Keratinocyte (primary cell): ENCODE data around the gene COG3. TPM values are rescaled to one million over a fixed set of nuclear protein-coding genes. Genes with fewer than 3 reads are reported as not detected.

ENCODE experiments used
- DNase-seq: peaks from one replicate; pipeline ENCODE4 v3.0.0-alpha.2; 2011; ENCODE audit warnings: low read depth, missing footprints, low spot score
- FAIRE-seq: peaks from 2 replicates; lab custom pipeline; 2011; peaks lifted over from hg19 to GRCh38; lab: Jason Lieb, UNC
- H2AFZ ChIP-seq: 2 replicates; pipeline ENCODE4 v1.6.0; 2012; ENCODE audit warnings: low read length, control low read depth, inconsistent platforms; ENCODE audit not compliant: control insufficient read depth
- H3K27ac ChIP-seq: 2 replicates; pipeline ENCODE4 v1.5.1; 2011; ENCODE audit warnings: low read length; ENCODE audit not compliant: control insufficient read depth, insufficient read depth
- H3K27me3 ChIP-seq: 3 replicates; pipeline ENCODE4 v1.6.0; 2011; ENCODE audit warnings: low read length; ENCODE audit not compliant: control insufficient read depth, insufficient read depth; ENCODE audit errors: extremely low read depth
- H3K36me3 ChIP-seq, 2 experiments: 2 replicates in 1 of 2; 3 replicates in 1 of 2; pipeline ENCODE4 v1.5.1; 2011; ENCODE audit warnings: low read length in 2 of 2, mild to moderate bottlenecking in 1 of 2; ENCODE audit not compliant: control insufficient read depth in 2 of 2, insufficient read depth in 2 of 2; ENCODE audit errors: extremely low read depth in 1 of 2
- H3K4me1 ChIP-seq: 3 replicates; pipeline ENCODE4 v1.5.1; 2011; ENCODE audit warnings: low read length; ENCODE audit not compliant: control insufficient read depth, insufficient read depth; ENCODE audit errors: extremely low read depth
- H3K4me2 ChIP-seq: 3 replicates; pipeline ENCODE4 v1.6.0; 2011; ENCODE audit warnings: low read depth, low read length; ENCODE audit not compliant: control insufficient read depth, insufficient read depth; ENCODE audit errors: extremely low read depth
- H3K4me3 ChIP-seq, 3 experiments: fragments of 200-600 bp in 1 of 3; sonication (generic) in 1 of 3; 2 replicates in 2 of 3; 3 replicates in 1 of 3; pipeline ENCODE4 v1.5.1; 2011 to 2016; ENCODE audit warnings: low read length in 3 of 3, mild to moderate bottlenecking in 3 of 3, control low read depth in 2 of 3, inconsistent platforms in 1 of 3, low read depth in 1 of 3, mixed read lengths in 1 of 3, mixed run types in 1 of 3, moderate library complexity in 1 of 3; ENCODE audit not compliant: control insufficient read depth in 2 of 3, insufficient read depth in 2 of 3; ENCODE audit errors: extremely low read depth in 1 of 3
- H3K79me2 ChIP-seq: 2 replicates; pipeline ENCODE4 v1.6.0; 2012; ENCODE audit warnings: low read length; ENCODE audit not compliant: control insufficient read depth, insufficient read depth
- H3K9ac ChIP-seq: 3 replicates; pipeline ENCODE4 v1.6.0; 2011; ENCODE audit warnings: low read length; ENCODE audit not compliant: control insufficient read depth, insufficient read depth; ENCODE audit errors: extremely low read depth
- H3K9me1 ChIP-seq: 3 replicates; pipeline ENCODE4 v1.6.0; 2011; ENCODE audit warnings: low read length; ENCODE audit not compliant: control insufficient read depth, insufficient read depth; ENCODE audit errors: extremely low read depth
- H3K9me3 ChIP-seq: 2 replicates; pipeline ENCODE4 v1.5.1; 2012; ENCODE audit warnings: low read depth, low read length; ENCODE audit not compliant: control insufficient read depth
- H4K20me1 ChIP-seq: 3 replicates; pipeline ENCODE4 v1.6.0; 2011; ENCODE audit warnings: low read length; ENCODE audit not compliant: control insufficient read depth, insufficient read depth; ENCODE audit errors: extremely low read depth
- CTCF ChIP-seq, 3 experiments: IDR thresholded peaks in 1 of 3; conservative IDR thresholded peaks in 1 of 3; optimal IDR thresholded peaks in 1 of 3; 2 replicates in 2 of 3; 3 replicates in 1 of 3; pipeline versions ENCODE3 to v1.5.1; 2011; ENCODE audit warnings: low read length in 3 of 3, mild to moderate bottlenecking in 3 of 3, moderate library complexity in 2 of 3, control low read depth in 1 of 3, inconsistent platforms in 1 of 3; ENCODE audit not compliant: insufficient read depth in 2 of 3; ENCODE audit errors: extremely low read depth in 1 of 3
- EZH2 ChIP-seq: IDR thresholded peaks from one replicate; pipeline ENCODE4 v1.6.1; 2012; ENCODE audit warnings: inconsistent platforms, mild to moderate bottlenecking, low read length, moderate library complexity
- dilution Hi-C: fragments of 300-500 bp; cut with MboI; formaldehyde crosslinking; loops from one replicate; pipeline ENCODE4 v1.7.0; 2020; ENCODE audit warnings: low sequenced_read_pairs; ENCODE audit not compliant: extremely low pct_ligation_motif_present
- polyA plus RNA-seq, 5 experiments: library from polyadenylated mRNA; depleted of rRNA in 3 of 5; stranded (reverse) in 3 of 5; stranded (forward) in 1 of 5; unstranded in 1 of 5; fragments of >200 nt; gene quantifications; 1 replicate in 1 of 5; 2 replicates in 3 of 5; 3 replicates in 1 of 5; pipeline versions ENCODE4 v1.2.1 to v1.2.3, GENCODE V29; 2011 to 2012; ENCODE audit warnings: missing spikeins in 2 of 5, low read depth in 1 of 5, low replicate concordance in 1 of 5

Gene COG3
- polyA plus RNA-seq, 1 donor (not counting 4 experiments of a cell fraction or from before 2014, with no cell fraction given), result 31.0 TPM

- Histone ChIP-seq H3K79me2 (no peaks in the 10 kb centered on the region), H3K27ac (no peak overlapping the region), H3K4me2 (no peak overlapping the region), H2AFZ (no peak overlapping the region), H3K9me1 (no peaks in the 10 kb centered on the region), H3K36me3 (no peaks in the 10 kb centered on the region), H4K20me1 (no peaks in the 10 kb centered on the region), H3K9me3 (no peaks in the 10 kb centered on the region), H3K4me1 (peaks cover 15% of the 10 kb centered on the region), H3K4me3 (no peak overlapping the region), H3K9ac (no peak overlapping the region), H3K27me3 (no peaks in the 10 kb centered on the region)
- dilution Hi-C loops, result no loop called here
- no peak for TF ChIP-seq CTCF (optimal IDR thresholded peaks at IDR 0.05 in 1 of 3, IDR thresholded peaks at IDR 0.05 in 1 of 3, conservative IDR thresholded peaks at IDR 0.05 in 1 of 3; ENCODE audit: extremely low read depth in 1 of 3, insufficient read depth in 2 of 3, low read length in 3 of 3)
- no peak for TF ChIP-seq EZH2
- FAIRE-seq (no peak), DNase-seq (no peak)
These were observed 10.5 kb upstream of the COG3 start for GRCh38 chr13:45454204-45454603.

GRCh38 chr13:45456196-45456972 lies 8.4 kb upstream of the COG3 start:
- TF ChIP-seq EZH2 (no peak), CTCF (optimal IDR thresholded peaks at IDR 0.05 in 1 of 3, IDR thresholded peaks at IDR 0.05 in 1 of 3, conservative IDR thresholded peaks at IDR 0.05 in 1 of 3; ENCODE audit: extremely low read depth in 1 of 3, insufficient read depth in 2 of 3, low read length in 3 of 3) (no peak)
- no peaks in the 10 kb centered on the region for H4K20me1 ChIP-seq
- no peak overlapping the region for H3K9ac ChIP-seq
- H3K36me3 ChIP-seq, result no peaks in the 10 kb centered on the region
- FAIRE-seq (peak; percentile 90), DNase-seq (no peak)
- H3K27me3 ChIP-seq, result no peaks in the 10 kb centered on the region
- dilution Hi-C loops, result no loop called here
- H2AFZ ChIP-seq, result peak overlapping the region; percentile 11
- peaks cover 15% of the 10 kb centered on the region for H3K4me1 ChIP-seq
- H3K9me1 ChIP-seq, result no peaks in the 10 kb centered on the region
- no peak overlapping the region for H3K4me3 ChIP-seq
- H3K9me3 ChIP-seq, result no peaks in the 10 kb centered on the region
- H3K4me2 ChIP-seq, result peak overlapping the region; percentile 45
- peak overlapping the region; percentile 77 for H3K27ac ChIP-seq
- no peaks in the 10 kb centered on the region for H3K79me2 ChIP-seq
